WI38 (cell line): Measurements from ENCODE around the gene DMRT1.

Experiments used
- H3K4me3 ChIP-seq: 2 replicates; pipeline ENCODE4 v1.5.1; 2011; ENCODE audit warnings: low read depth, mild to moderate bottlenecking, control low read depth, low read length
- TF ChIP-seq, protein P1 (sequence below): IDR thresholded peaks from 2 replicates; pipeline ENCODE4 v1.5.1; 2012; ENCODE audit warnings: low read depth, mild to moderate bottlenecking, control low read depth, low read length

The DMRT1 gene

DNA sequence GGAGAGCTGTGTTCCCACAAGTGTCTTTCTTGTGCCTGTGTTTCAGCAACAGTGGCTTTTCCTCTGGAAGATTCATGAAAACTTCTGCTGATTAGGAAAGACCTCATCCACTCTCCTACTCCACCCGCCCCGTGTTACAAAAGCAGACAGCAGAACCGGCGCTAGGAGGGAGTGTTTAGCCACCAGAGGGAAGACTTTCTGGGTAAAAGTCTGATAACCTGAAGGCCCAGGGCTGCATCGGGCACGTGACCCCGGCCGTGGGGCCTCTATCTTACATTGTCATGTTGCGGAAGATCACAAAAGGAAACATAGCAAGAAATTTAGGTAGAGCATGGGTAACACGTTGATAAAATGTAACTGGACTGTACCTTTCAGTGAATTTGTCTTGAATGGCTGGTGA, 176.6 kb downstream of the DMRT1 start:
- H3K4me3 ChIP-seq = no peak overlapping the region
- TF ChIP-seq, protein P1, sequence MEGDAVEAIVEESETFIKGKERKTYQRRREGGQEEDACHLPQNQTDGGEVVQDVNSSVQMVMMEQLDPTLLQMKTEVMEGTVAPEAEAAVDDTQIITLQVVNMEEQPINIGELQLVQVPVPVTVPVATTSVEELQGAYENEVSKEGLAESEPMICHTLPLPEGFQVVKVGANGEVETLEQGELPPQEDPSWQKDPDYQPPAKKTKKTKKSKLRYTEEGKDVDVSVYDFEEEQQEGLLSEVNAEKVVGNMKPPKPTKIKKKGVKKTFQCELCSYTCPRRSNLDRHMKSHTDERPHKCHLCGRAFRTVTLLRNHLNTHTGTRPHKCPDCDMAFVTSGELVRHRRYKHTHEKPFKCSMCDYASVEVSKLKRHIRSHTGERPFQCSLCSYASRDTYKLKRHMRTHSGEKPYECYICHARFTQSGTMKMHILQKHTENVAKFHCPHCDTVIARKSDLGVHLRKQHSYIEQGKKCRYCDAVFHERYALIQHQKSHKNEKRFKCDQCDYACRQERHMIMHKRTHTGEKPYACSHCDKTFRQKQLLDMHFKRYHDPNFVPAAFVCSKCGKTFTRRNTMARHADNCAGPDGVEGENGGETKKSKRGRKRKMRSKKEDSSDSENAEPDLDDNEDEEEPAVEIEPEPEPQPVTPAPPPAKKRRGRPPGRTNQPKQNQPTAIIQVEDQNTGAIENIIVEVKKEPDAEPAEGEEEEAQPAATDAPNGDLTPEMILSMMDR = no peak
